Middle frontal gyrus (tissue), 1 donor: ENCODE data around the gene CCNA2.

Experiments
- DNase-seq: peaks from one replicate; pipeline ENCODE4 v3.0.0-alpha.2; 2015; ENCODE audit warnings: low spot score; ENCODE audit errors: extremely low spot score

Gene CCNA2

GRCh38 chr4:121806411-121806810, 17.3 kb downstream of the CCNA2 start:
- no peak for DNase-seq

GRCh38 chr4:121801715-121802075, 22.0 kb downstream of the CCNA2 start:
- no peak for DNase-seq

- DNase-seq: peak; percentile 88
Measured at GRCh38 chr4:121800961-121801714, 22.5 kb downstream of the CCNA2 start, which contains the start of gene EXOSC9. EXOSC9 (plus strand) TSS chr4:121801323; CDS start chr4:121801425, 102 bp downstream.

GRCh38 chr4:121800638-121800960, 23.1 kb downstream of the CCNA2 start:
- no peak for DNase-seq

GRCh38 chr4:121799867-121800501, 23.7 kb downstream of the CCNA2 start:
- DNase-seq: no peak

- no peak for DNase-seq
Measured at GRCh38 chr4:121799208-121799823, 24.4 kb downstream of the CCNA2 start.

GRCh38 chr4:121796283-121796682, 27.4 kb downstream of the CCNA2 start:
- no peak for DNase-seq

- DNase-seq: no peak
Measured at GRCh38 chr4:121794505-121795188, 29.0 kb downstream of the CCNA2 start.

- no peak for DNase-seq
Measured at GRCh38 chr4:121792966-121793365, 30.7 kb downstream of the CCNA2 start.

- DNase-seq: no peak
Measured at GRCh38 chr4:121791481-121791880, 32.2 kb downstream of the CCNA2 start.

- DNase-seq: no peak
Measured at GRCh38 chr4:121790976-121791375, 32.7 kb downstream of the CCNA2 start.

- DNase-seq: no peak
Measured at GRCh38 chr4:121789960-121790829, 33.5 kb downstream of the CCNA2 start.

- no peak for DNase-seq
Measured at GRCh38 chr4:121789455-121789854, 34.2 kb downstream of the CCNA2 start.

GRCh38 chr4:121788896-121789295, 34.8 kb downstream of the CCNA2 start:
- no peak for DNase-seq

- peak; percentile 11 for DNase-seq
Measured at GRCh38 chr4:121786221-121786620, 37.5 kb downstream of the CCNA2 start.

GRCh38 chr4:121785479-121785878, 38.2 kb downstream of the CCNA2 start:
- peak; percentile 52 for DNase-seq

- no peak for DNase-seq
Measured at GRCh38 chr4:121784975-121785374, 38.7 kb downstream of the CCNA2 start.

GRCh38 chr4:121784401-121784800, 39.3 kb downstream of the CCNA2 start:
- DNase-seq: no peak

- no peak for DNase-seq
Measured at GRCh38 chr4:121783210-121783609, 40.5 kb downstream of the CCNA2 start.

GRCh38 chr4:121778991-121779628, 44.6 kb downstream of the CCNA2 start:
- DNase-seq: no peak

GRCh38 chr4:121777625-121778024, 46.1 kb downstream of the CCNA2 start:
- DNase-seq: no peak
